ENCODE measurements around the gene KDM4C.

GRCh38 chr9:6997330-6997729 is 239.6 kb downstream of the KDM4C start:
- TF ChIP-seq POLR2AphosphoS5 (IDR thresholded peaks at IDR 0.05; ENCODE audit: low read depth, low read length), result no peak
- TF ChIP-seq, protein P1, sequence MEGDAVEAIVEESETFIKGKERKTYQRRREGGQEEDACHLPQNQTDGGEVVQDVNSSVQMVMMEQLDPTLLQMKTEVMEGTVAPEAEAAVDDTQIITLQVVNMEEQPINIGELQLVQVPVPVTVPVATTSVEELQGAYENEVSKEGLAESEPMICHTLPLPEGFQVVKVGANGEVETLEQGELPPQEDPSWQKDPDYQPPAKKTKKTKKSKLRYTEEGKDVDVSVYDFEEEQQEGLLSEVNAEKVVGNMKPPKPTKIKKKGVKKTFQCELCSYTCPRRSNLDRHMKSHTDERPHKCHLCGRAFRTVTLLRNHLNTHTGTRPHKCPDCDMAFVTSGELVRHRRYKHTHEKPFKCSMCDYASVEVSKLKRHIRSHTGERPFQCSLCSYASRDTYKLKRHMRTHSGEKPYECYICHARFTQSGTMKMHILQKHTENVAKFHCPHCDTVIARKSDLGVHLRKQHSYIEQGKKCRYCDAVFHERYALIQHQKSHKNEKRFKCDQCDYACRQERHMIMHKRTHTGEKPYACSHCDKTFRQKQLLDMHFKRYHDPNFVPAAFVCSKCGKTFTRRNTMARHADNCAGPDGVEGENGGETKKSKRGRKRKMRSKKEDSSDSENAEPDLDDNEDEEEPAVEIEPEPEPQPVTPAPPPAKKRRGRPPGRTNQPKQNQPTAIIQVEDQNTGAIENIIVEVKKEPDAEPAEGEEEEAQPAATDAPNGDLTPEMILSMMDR (CRISPR knock-in tag; IDR thresholded peaks at IDR 0.05), result no peak
